Stomach smooth muscle (tissue), 2 donors: ENCODE results near the gene B4GALNT4.
"Not testable (repeated sequence)": the region's sequence is repeated elsewhere in the genome, so short reads cannot be mapped to it uniquely, and the experiment has no call there.

Experiments used
- H3K27ac ChIP-seq: one replicate; pipeline ENCODE4 v1.7.0; 2013; ENCODE audit warnings: mild to moderate bottlenecking, low read length, inconsistent platforms
- H3K27me3 ChIP-seq, 2 donors: one replicate each; pipeline ENCODE4 v1.7.0; 2013; ENCODE audit warnings: low read length in 2 of 2; ENCODE audit not compliant: insufficient read depth in 2 of 2, control insufficient read depth in 1 of 2
- H3K36me3 ChIP-seq, 2 donors: one replicate each; pipeline ENCODE4 v1.7.0; 2013; ENCODE audit warnings: low read length in 2 of 2; ENCODE audit not compliant: control insufficient read depth in 2 of 2, insufficient read depth in 2 of 2
- H3K4me1 ChIP-seq: one replicate; pipeline ENCODE4 v1.7.0; 2013; ENCODE audit warnings: low read length; ENCODE audit not compliant: control insufficient read depth, insufficient read depth
- H3K4me3 ChIP-seq, 2 donors: one replicate each; pipeline ENCODE4 v1.7.0; 2013; ENCODE audit warnings: low read length in 2 of 2
- H3K9ac ChIP-seq, 2 donors: one replicate each; pipeline ENCODE4 v1.7.0; 2013; ENCODE audit warnings: low read length in 2 of 2, mild to moderate bottlenecking in 1 of 2
- H3K9me3 ChIP-seq, 2 donors: one replicate each; pipeline ENCODE4 v1.7.0; 2013; ENCODE audit warnings: low read length in 2 of 2; ENCODE audit not compliant: control insufficient read depth in 2 of 2
- donor health status: healthy.
- donor health status: Pancreatic carcinoma.

B4GALNT4 gene

DNA sequence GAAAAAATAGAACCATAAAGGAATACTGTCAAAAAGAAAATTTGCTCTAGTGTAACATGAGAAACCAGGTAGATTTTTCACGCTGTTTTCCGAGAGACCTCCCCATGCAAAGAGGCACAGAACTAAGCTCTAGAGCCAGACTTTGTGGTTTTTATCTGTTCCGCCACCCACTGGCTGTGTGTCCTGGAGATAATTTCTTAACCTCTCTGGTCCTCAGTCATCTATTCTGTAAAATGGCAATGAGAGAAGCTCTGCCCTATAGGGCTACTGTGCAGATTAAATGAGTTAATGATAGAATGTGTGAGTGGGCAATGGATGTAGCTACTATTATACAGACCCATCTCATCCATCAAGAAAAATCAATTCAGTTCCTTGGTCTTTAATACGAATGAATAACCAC lies 54.9 kb downstream of the B4GALNT4 start:
- no peak overlapping the region for H3K27ac ChIP-seq
- no peak overlapping the region for H3K4me3 ChIP-seq
- peaks cover 15 to 16% of the 10 kb centered on the region in 2 donors for H3K27me3 ChIP-seq
- no peaks in the 10 kb centered on the region for H3K9me3 ChIP-seq
- no peak overlapping the region for H3K9ac ChIP-seq
- H3K4me1 ChIP-seq, result no peaks in the 10 kb centered on the region
- H3K36me3 ChIP-seq, result no peaks in the 10 kb centered on the region

DNA sequence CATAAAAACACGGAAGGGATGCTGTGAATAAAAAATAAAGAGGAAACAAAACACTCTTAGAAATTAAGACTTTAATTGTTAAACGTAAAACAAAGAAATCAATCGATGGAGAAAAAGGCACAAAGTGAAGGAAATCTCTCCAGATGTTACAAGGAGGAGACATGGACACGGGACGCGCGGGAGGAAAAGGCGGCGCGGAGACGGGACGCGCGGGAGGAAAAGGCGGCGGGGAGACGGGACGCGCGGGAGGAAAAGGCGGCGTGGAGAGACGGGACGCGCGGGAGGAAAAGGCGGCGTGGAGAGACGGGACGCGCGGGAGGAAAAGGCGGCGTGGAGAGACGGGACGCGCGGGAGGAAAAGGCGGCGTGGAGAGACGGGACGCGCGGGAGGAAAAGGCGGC lies 55.5 kb downstream of the B4GALNT4 start:
- H3K4me1 ChIP-seq, H3K4me3 ChIP-seq, H3K27ac ChIP-seq, H3K9me3 ChIP-seq, H3K9ac ChIP-seq, H3K36me3 ChIP-seq: not testable (repeated sequence)
- H3K27me3 ChIP-seq, result peaks cover 10 to 13% of the 10 kb centered on the region in 2 donors

DNA sequence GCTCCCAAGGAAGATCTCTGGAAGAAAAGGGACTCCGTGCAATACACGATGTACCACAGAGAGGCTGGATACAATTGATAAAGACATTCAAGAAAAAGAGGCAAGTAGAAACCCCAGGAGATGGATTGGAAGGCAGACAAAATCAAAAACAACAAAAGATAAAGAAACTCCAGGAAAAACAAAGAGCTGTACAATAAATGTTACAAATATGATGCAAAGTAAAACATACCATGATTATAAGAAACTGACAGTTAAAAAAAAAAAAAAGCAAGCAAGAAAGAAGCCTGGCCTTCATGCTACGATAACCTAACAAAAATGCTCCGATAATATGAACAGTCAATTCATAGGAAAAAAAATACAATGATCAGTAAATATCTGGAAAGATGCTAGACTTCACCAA lies 56.0 kb downstream of the B4GALNT4 start:
- H3K27ac ChIP-seq, result no peak overlapping the region
- no peaks in the 10 kb centered on the region for H3K36me3 ChIP-seq
- H3K4me1 ChIP-seq, result no peaks in the 10 kb centered on the region
- H3K27me3 ChIP-seq, result peaks cover 7 to 8% of the 10 kb centered on the region in 2 donors
- H3K9ac ChIP-seq, result no peak overlapping the region
- H3K9me3 ChIP-seq, result no peaks in the 10 kb centered on the region
- H3K4me3 ChIP-seq, result no peak overlapping the region

DNA sequence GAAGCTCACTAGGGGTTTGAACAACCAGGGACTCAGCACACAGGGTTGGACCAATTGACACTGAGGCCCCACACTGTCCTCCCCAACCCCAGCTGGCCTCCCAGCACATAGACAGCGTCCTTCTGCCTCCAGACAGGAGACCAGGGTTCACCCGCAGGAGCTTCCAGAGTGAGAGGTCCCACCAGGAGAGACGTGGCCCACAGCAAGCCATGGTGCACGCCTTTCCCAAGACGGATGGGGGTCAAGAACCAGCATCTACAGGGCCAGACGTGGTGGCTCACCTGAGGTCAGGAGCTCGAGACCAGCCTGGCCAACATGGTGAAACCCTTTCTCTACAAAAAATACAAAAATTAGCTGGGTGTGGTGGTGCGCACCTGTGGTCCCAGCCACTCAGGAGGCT lies 57.6 kb downstream of the B4GALNT4 start:
- H3K27ac ChIP-seq, result no peak overlapping the region
- H3K36me3 ChIP-seq, result no peaks in the 10 kb centered on the region
- H3K4me1 ChIP-seq, result no peaks in the 10 kb centered on the region
- H3K27me3 ChIP-seq, result peaks cover 5 to 7% of the 10 kb centered on the region in 2 donors
- H3K9ac ChIP-seq, result no peak overlapping the region
- H3K9me3 ChIP-seq, result no peaks in the 10 kb centered on the region
- H3K4me3 ChIP-seq, result no peak overlapping the region

DNA sequence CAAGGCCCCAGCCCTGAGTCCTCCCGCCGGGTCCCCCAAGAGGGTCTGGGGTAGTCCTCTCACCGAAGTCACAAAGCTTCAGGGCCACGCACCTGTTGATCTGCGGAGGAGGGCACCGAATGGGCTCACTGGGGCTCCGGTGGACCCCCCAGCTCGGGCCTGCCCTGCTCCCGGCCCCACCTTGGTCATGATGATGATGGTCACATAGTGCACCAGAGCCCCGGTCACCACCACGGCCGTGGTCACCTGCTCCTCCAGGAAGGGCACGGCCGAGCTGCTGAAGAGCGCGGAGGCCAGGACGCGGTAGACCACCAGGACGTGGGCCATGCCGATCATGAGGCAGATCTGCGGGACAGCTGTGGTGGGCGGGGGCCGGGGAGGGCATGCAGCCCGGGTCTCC lies 59.0 kb downstream of the B4GALNT4 start:
- H3K9me3 ChIP-seq, result no peaks in the 10 kb centered on the region
- no peaks in the 10 kb centered on the region for H3K4me1 ChIP-seq
- no peak overlapping the region for H3K27ac ChIP-seq
- peaks cover 7% of the 10 kb centered on the region in 2 donors for H3K27me3 ChIP-seq
- H3K36me3 ChIP-seq, result no peaks in the 10 kb centered on the region
- no peak overlapping the region for H3K4me3 ChIP-seq
- no peak overlapping the region for H3K9ac ChIP-seq

DNA sequence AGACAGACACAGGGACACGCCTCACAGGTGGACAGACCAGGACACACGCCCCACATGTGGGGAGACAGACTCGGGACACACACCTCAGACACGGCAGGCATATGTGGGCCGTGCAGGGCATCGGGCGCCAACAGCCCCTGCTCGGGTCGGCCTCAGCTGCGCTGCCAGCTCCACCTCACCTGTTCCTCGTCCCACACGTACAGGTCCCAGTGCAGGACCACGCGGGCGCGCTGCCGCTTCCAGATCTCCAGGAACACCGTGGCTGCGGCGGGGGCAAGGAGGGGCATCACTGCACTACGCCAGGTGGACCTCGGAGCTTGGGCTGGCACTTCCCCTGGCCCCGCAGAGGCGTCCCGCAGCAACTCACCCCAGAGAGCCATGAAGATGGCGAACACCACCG lies 60.1 kb downstream of the B4GALNT4 start:
- Histone ChIP-seq H3K4me3 (no peak overlapping the region), H3K27me3 (peaks cover 2 to 3% of the 10 kb centered on the region in 2 donors), H3K4me1 (no peaks in the 10 kb centered on the region), H3K9me3 (no peaks in the 10 kb centered on the region), H3K36me3 (no peaks in the 10 kb centered on the region), H3K9ac (no peak overlapping the region), H3K27ac (no peak overlapping the region)

DNA sequence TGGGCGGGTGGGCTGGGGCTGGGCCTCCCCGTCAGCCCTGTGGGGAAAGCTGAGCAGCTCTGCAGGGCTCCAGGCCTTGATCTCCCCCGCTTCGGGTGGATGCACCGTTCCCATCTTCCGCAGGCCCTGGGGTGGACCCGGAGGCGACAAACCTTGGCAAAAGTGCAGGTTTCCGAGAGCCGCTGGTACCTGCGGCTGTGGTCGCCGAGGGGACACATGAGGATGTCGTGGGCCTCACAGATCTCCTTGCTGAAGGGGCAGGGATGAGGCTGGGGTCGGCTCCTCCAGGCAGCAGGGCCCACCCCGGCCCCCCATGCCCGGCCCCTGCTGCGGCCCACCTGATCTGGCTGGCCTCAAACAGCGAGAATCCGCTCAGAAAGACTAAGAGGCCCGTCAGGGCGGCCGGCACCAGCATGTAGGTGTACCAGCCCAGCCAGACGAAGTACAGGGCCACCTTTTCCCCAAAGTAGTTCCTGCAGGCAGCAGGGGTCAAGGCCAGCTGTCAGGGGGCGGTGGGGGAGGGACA lies 60.7 kb downstream of the B4GALNT4 start:
- Histone ChIP-seq H3K27me3 (peaks cover 0 to 2% of the 10 kb centered on the region in 2 donors), H3K27ac (no peak overlapping the region), H3K9ac (no peak overlapping the region), H3K4me3 (no peak overlapping the region), H3K9me3 (no peaks in the 10 kb centered on the region), H3K4me1 (no peaks in the 10 kb centered on the region), H3K36me3 (no peaks in the 10 kb centered on the region)
